SH-SY5Y (cell line): ENCODE results near the gene OSGIN1.

Source experiments
- GATA2 ChIP-seq: IDR thresholded peaks from 2 replicates; pipeline ENCODE4 v1.6.1; 2011; ENCODE audit warnings: mild to moderate bottlenecking, low read depth, low read length
- GATA3 ChIP-seq: IDR thresholded peaks from 2 replicates; pipeline ENCODE4 v1.6.1; 2011; ENCODE audit warnings: low read depth, mild to moderate bottlenecking, low read length, moderate library complexity

- TF ChIP-seq GATA2, result no peak
- TF ChIP-seq GATA3, result no peak
Measured at GRCh38 chr16:83946781-83947566, 6.1 kb upstream of the OSGIN1 start.
